Panc1 (cell line): ENCODE data around the gene PTPRH.

Source experiments
- POLR2AphosphoS5 ChIP-seq: IDR thresholded peaks from 2 replicates; pipeline ENCODE4 v1.6.1; 2012; ENCODE audit warnings: mild to moderate bottlenecking, low read depth, low read length, moderate library complexity
- SIN3A ChIP-seq: IDR thresholded peaks from 2 replicates; pipeline ENCODE4 v1.6.1; 2012; ENCODE audit warnings: low read depth, mild to moderate bottlenecking, low read length, moderate library complexity, borderline replicate concordance; ENCODE audit not compliant: insufficient read depth
- TF ChIP-seq, protein P1 (sequence below), 2 experiments: IDR thresholded peaks; 2 replicates each; pipeline ENCODE4 v1.6.1; 2011 to 2012; ENCODE audit warnings: low read depth in 2 of 2, control low read depth in 1 of 2, low read length in 1 of 2, mild to moderate bottlenecking in 1 of 2, moderate library complexity in 1 of 2; ENCODE audit not compliant: insufficient read depth in 1 of 2
- TF ChIP-seq, protein P2 (sequence below): fragments of 450-650 bp; IDR thresholded peaks from 2 replicates; pipeline ENCODE4 v1.5.1; 2017; ENCODE audit warnings: mild to moderate bottlenecking

DNA sequence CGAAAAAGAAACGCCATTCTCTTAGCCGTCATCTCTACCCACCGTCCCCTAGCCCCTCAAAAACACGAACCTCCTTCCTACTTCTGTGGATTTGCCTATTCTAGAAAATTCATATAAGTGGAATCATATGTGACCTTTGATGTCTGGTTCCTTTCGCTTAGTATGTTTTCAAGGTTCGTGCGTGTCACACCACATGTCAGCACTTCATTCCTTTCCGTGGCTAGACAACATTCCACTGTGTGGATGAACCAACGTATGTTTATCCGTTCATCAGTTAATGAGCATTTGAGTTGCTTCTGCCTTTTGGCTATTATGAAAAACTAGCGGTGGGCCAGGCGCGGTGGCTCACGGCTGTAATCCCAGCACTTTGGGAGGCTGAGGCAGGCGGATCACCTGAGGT lies 77.9 kb downstream of the PTPRH start:
- TF ChIP-seq, protein P1, sequence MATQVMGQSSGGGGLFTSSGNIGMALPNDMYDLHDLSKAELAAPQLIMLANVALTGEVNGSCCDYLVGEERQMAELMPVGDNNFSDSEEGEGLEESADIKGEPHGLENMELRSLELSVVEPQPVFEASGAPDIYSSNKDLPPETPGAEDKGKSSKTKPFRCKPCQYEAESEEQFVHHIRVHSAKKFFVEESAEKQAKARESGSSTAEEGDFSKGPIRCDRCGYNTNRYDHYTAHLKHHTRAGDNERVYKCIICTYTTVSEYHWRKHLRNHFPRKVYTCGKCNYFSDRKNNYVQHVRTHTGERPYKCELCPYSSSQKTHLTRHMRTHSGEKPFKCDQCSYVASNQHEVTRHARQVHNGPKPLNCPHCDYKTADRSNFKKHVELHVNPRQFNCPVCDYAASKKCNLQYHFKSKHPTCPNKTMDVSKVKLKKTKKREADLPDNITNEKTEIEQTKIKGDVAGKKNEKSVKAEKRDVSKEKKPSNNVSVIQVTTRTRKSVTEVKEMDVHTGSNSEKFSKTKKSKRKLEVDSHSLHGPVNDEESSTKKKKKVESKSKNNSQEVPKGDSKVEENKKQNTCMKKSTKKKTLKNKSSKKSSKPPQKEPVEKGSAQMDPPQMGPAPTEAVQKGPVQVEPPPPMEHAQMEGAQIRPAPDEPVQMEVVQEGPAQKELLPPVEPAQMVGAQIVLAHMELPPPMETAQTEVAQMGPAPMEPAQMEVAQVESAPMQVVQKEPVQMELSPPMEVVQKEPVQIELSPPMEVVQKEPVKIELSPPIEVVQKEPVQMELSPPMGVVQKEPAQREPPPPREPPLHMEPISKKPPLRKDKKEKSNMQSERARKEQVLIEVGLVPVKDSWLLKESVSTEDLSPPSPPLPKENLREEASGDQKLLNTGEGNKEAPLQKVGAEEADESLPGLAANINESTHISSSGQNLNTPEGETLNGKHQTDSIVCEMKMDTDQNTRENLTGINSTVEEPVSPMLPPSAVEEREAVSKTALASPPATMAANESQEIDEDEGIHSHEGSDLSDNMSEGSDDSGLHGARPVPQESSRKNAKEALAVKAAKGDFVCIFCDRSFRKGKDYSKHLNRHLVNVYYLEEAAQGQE (IDR thresholded peaks at IDR 0.05; ENCODE audit: insufficient read depth in 1 of 2, low read depth in 2 of 2, low read length in 1 of 2) = no peak
- TF ChIP-seq, protein P2, sequence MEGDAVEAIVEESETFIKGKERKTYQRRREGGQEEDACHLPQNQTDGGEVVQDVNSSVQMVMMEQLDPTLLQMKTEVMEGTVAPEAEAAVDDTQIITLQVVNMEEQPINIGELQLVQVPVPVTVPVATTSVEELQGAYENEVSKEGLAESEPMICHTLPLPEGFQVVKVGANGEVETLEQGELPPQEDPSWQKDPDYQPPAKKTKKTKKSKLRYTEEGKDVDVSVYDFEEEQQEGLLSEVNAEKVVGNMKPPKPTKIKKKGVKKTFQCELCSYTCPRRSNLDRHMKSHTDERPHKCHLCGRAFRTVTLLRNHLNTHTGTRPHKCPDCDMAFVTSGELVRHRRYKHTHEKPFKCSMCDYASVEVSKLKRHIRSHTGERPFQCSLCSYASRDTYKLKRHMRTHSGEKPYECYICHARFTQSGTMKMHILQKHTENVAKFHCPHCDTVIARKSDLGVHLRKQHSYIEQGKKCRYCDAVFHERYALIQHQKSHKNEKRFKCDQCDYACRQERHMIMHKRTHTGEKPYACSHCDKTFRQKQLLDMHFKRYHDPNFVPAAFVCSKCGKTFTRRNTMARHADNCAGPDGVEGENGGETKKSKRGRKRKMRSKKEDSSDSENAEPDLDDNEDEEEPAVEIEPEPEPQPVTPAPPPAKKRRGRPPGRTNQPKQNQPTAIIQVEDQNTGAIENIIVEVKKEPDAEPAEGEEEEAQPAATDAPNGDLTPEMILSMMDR = no peak
- TF ChIP-seq SIN3A = no peak
- TF ChIP-seq POLR2AphosphoS5 = no peak
